GM19397 (cell line): ENCODE results near the gene CYP2B6.
"Not testable (repeated sequence)": the region's sequence is repeated elsewhere in the genome, so short reads cannot be mapped to it uniquely, and the experiment has no call there.

Experiments
- ATAC-seq: cut with Tn5 transposase; IDR thresholded peaks from one replicate; pipeline ENCODE4 v1.9.1; 2021; ENCODE audit warnings: mild to moderate bottlenecking, moderate library complexity; ENCODE audit not compliant: unreplicated experiment

CYP2B6 gene

DNA sequence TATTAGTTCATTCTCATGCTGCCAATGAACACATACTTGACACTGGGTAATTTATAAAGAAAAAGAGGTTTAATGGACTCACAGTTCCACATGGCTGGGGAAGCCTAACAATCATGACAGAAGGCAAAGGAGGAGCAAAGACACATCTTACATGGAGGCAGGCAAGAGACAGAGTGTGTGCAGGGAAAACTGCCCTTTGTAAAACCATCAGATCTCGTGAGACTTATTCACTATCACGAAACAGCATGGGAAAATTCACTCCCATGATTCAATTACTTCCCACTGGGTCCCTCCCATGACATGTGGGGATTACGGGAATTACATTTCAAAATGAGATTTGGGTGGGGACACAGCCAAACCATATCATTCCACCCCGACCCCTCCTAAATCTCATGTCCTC is 11.3 kb upstream of the CYP2B6 start:
- ATAC-seq: not testable (repeated sequence)

- ATAC-seq: not testable (repeated sequence)
These were observed 10.2 kb upstream of the CYP2B6 start for GRCh38 chr19:40980743-40981442.

DNA sequence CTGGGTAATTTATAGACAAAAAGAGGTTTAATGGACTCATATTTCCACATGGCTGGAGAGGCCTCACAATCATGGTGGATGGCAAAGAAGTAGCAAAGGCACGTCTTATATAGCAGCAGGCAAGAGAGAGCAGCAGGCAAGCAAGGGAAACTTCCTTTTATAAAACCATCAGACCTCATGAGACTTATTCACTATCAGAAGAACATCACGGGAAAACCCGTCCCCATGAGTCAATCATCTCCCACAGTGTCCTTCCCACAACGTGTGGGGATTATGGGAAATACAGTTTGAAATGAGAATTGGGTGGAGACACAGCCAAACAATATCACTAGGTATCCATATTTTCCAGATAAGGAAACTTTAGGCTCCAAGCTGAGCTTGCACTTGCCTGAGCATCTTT is 9.5 kb upstream of the CYP2B6 start:
- no peak for ATAC-seq

- no peak for ATAC-seq
These were observed 8.4 kb upstream of the CYP2B6 start for GRCh38 chr19:40982594-40983101.

DNA sequence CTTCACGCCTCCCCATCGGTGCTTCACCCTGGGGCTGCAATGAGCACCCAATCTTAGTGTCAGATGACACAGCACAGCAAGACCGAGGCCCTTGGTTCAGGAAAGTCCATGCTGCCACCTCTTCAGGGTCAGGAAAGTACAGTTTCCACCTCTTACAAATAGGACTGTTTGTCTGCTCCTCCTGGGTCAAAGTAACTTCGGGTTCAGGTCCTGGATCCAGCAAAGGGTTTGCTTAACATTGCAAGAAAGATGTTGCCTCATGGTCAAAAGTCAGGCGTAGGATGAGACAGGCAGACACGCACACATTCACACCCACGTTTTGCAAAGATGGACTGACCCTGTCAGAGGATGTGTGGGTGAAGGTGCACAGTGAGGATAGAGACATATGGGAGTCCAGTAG is 1.6 kb upstream of the CYP2B6 start:
- no peak for ATAC-seq

- ATAC-seq: no peak
These were observed 4.3 kb downstream of the CYP2B6 start for GRCh38 chr19:40995355-40995754.

- not testable (repeated sequence) for ATAC-seq
These were observed 7.9 kb downstream of the CYP2B6 start for GRCh38 chr19:40999018-40999417.

- no peak for ATAC-seq
These were observed 9.2 kb downstream of the CYP2B6 start for GRCh38 chr19:41000310-41000737.

DNA sequence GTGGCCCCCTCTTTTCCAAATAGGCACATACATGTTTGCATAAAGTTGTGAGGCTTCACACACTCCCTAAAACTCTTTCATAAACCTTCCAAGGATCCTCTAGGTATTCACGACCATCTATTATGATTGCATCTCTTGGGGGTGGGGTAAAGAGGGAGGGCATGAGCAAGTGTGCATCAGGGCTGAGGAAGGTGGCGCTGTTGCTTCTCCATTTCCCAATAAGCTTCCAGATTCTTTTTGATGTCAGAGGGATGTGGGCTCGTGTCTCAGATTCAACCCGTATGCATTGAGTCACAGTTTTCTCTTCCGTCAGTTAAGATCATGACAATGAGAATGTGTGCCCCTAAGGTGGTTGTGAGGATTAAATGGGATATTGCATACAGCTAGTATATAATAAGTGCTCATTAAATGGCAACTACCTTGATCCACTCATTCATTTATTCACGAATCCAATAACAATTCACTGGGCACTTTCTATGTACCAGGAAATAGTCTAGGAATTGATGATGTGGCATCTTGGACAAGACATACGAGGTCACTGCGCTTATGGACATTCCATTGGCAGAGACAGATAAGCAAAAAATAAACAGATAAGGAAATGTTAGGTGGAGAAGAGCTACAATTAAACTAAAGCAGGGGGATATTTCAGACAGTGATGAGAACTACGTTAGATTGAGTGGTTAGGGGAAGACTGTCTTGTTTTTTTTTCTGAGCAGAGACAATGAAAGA is 10.3 kb downstream of the CYP2B6 start:
- ATAC-seq: no peak

- ATAC-seq: not testable (repeated sequence)
These were observed 12.6 kb downstream of the CYP2B6 start for GRCh38 chr19:41003656-41004055.

DNA sequence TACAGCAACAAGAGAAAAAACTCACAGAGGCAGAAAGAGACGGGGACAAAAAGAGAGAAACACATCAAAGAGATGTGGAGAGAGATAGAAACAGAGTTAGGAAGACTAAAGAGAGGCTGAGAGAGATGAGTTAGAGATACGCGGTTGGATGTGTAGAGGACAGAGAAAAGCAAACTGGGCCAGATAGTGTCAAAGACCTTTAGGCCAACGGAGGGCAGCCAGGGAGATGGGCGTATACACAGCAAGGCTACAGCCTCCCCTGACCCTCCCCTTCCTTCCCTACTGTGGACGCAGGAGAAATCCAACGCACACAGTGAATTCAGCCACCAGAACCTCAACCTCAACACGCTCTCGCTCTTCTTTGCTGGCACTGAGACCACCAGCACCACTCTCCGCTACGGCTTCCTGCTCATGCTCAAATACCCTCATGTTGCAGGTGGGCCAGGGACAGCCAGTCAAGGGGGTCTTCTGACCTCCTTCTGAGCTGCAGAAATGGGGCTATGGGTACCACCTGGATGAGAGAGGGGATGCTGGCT is 18.7 kb downstream of the CYP2B6 start:
- no peak for ATAC-seq

DNA sequence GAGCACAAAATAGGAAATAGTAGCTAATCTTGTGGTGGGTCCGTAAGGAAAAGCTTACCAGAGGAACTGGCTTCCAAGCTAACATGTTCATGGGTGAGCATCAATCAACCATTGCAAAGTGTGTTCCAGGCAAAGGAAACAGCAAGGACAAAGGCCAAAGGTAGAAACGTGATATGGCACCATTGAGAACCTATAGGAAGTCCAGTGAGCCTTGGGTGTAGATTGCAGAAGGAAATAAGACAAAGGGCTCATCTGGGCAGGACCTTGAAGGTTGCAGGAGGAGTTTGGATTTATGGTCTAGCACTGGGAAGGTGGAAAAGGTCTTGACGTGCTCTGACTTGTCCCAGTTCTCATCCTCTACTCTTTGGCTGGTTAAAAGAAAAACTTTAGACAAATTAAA is 22.3 kb downstream of the CYP2B6 start:
- ATAC-seq: no peak

GRCh38 chr19:41014643-41015042 is 23.6 kb downstream of the CYP2B6 start:
- no peak for ATAC-seq

DNA sequence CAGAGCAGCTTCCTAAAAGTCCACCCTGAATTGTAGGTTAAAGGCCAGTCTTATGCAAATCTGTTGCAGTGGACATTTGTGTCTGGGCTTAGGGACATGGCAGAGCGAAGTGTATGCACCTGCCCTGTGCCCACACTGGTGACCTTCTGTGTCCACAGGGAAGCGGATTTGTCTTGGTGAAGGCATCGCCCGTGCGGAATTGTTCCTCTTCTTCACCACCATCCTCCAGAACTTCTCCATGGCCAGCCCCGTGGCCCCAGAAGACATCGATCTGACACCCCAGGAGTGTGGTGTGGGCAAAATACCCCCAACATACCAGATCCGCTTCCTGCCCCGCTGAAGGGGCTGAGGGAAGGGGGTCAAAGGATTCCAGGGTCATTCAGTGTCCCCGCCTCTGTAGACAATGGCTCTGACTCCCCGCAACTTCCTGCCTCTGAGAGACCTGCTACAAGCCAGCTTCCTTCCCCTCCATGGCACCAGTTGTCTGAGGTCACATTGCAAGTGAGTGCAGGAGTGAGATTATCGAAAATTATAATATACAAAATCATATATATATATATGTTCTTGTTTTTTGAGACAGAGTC is 25.5 kb downstream of the CYP2B6 start:
- no peak for ATAC-seq

DNA sequence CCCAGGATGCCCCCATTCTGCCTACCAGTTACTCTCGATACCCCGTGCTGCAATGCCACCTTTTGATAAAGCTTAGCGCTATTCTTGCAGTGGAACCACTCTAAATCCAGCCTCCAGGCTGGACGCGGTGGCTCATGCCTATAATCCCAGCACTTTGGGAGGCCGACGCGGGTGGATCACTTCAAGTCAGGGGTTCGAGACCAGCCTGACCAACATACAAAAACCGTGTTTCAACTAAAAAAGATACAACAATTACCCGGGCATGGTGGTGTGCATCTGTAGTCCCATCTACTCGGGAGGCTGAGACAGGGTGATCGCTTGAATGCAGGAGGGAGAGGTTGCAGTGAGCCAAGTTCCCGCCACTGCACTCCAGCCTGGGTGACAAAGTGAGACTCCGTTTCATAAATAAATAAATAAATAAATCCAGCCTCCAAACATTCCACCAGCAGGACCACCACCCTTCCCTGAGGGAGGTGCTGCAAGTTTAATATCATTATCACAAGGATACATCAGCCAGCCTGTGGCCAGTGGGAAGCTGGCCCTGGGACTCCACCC is 27.7 kb downstream of the CYP2B6 start:
- no peak for ATAC-seq

GRCh38 chr19:41019346-41019745 is 28.3 kb downstream of the CYP2B6 start:
- ATAC-seq: no peak

GRCh38 chr19:41023193-41023592 is 32.1 kb downstream of the CYP2B6 start:
- no peak for ATAC-seq

GRCh38 chr19:41025411-41025810 is 34.3 kb downstream of the CYP2B6 start:
- no peak for ATAC-seq

DNA sequence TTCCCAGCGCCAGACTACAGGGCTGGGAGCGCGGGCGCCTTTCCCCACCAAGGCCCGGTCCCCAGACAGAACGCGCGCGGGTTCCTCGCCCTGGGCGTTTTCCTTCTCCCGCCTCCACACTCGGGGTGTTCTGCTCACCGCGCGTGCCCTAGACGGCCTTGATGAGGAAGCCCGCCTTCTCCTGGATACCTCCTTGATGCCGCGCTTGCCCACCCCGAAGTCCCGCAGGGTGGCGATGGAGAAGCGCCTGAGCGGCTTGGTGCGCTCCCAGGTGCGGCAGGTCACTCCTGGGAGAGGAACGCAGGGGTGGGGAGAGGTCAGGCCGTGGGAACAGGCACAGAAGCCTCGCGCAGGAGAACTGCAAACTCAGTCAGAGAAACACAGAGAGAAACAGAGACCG is 34.8 kb downstream of the CYP2B6 start:
- no peak for ATAC-seq

DNA sequence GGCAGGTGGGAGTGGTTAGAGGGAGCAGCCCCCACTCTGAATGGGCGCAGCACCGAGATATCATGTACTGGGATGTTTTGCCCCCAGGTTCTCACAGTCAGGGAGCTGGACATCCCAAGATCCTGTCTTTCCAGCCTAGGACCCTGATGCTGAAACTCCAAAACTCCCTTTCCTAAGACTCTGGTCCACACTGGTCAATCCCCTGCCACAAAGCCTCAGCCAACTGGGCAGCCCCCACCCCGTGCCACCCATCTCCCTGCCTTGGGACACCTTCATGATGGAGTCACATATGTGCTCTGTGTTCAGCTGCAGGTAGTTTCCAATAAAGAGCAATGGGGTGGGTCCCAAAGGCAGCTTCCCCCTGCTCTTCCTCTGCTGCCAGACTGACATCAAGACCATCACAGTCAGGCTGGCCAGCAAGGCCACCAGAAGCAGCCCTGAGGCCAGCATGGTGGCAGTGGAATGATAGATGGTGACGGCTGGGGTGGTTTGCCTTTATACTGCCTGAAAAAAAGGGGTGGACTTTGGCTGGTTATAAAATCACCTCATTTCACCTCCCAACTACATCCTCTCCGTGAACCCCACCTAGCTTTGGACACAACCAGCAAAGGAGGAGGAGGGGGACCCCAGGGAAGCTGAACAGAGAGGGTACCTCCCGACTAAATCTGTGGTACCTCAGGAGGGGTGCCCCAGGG is 36.3 kb downstream of the CYP2B6 start:
- no peak for ATAC-seq
